Endometrial microvascular endothelial cells (primary cell): ENCODE measurements around the gene PYGM. TPM values are rescaled to one million over a fixed set of nuclear protein-coding genes. Genes with fewer than 3 reads are reported as not detected.
"Not testable (repeated sequence)": the region's sequence is repeated elsewhere in the genome, so short reads cannot be mapped to it uniquely, and the experiment has no call there.

Experiments
- in situ Hi-C: cut with HindIII; loops from 2 replicates; pipeline ENCODE4 v1.10.0; 2017; ENCODE audit warnings: low sequenced_read_pairs, low pct_unique_long_range_greater_than_20kb; ENCODE audit errors: inconsistent ontology term
- total RNA-seq: library from RNA; depleted of rRNA; stranded (reverse); fragments of >200 nt; gene quantifications from one replicate; pipeline ENCODE4 v1.2.3, GENCODE V29; 2015; ENCODE audit errors: inconsistent ontology term

The PYGM gene
- total RNA-seq, 1 donor from 2014 or later: not detected

- in situ Hi-C loops: no loop called here
Measured at GRCh38 chr11:64712430-64713015, 47.3 kb downstream of the PYGM start.

GRCh38 chr11:64711956-64712362 is 47.8 kb downstream of the PYGM start:
- in situ Hi-C loops: no loop called here

GRCh38 chr11:64711138-64711955 is 48.4 kb downstream of the PYGM start:
- in situ Hi-C loops: no loop called here

- in situ Hi-C loops: no loop called here
Measured at GRCh38 chr11:64710418-64711137, 49.2 kb downstream of the PYGM start.

GRCh38 chr11:64705501-64705900 is 54.3 kb downstream of the PYGM start:
- in situ Hi-C loops: no loop called here

- in situ Hi-C loops: no loop called here
Measured at GRCh38 chr11:64703048-64703447, 56.7 kb downstream of the PYGM start.

GRCh38 chr11:64701956-64702355 is 57.8 kb downstream of the PYGM start:
- in situ Hi-C loops: not testable (repeated sequence)

GRCh38 chr11:64698427-64698826 is 61.3 kb downstream of the PYGM start:
- in situ Hi-C loops: no loop called here

GRCh38 chr11:64697663-64698375 is 62.0 kb downstream of the PYGM start:
- in situ Hi-C loops: no loop called here

Other genes with a start within 250 kb of the PYGM start
- gene SLC22A11, start 204.0 kb downstream of the PYGM start, total RNA-seq: not detected
- gene SLC22A12, start 168.8 kb downstream of the PYGM start, total RNA-seq: not detected
- gene NRXN2, start 36.8 kb downstream of the PYGM start, total RNA-seq: not detected
- gene RASGRP2, start 15.8 kb downstream of the PYGM start, total RNA-seq: 1.3 TPM
- 167 TPM for gene SF1, start 18.6 kb upstream of the PYGM start, total RNA-seq
- gene MAP4K2, start 43.2 kb upstream of the PYGM start, total RNA-seq: 42.8 TPM
- gene MEN1, start 50.6 kb upstream of the PYGM start, total RNA-seq: 34.0 TPM
- gene CDC42BPG, start 84.7 kb upstream of the PYGM start, total RNA-seq: 0.19 TPM
- 202 TPM for gene EHD1, start 118.6 kb upstream of the PYGM start, total RNA-seq
- gene ATG2A, start 157.2 kb upstream of the PYGM start, total RNA-seq: 26.2 TPM
- gene PPP2R5B, start 164.7 kb upstream of the PYGM start, total RNA-seq: 26.5 TPM
- not detected for gene GPHA2, start 175.9 kb upstream of the PYGM start, total RNA-seq
- gene MAJIN, start 212.1 kb upstream of the PYGM start, total RNA-seq: not detected
- gene BATF2, start 237.0 kb upstream of the PYGM start, total RNA-seq: 2.8 TPM